Uterus (tissue), 4 donors: ENCODE measurements around the gene EXOC4. TPM values are rescaled to one million over a fixed set of nuclear protein-coding genes. Genes with fewer than 3 reads are reported as not detected.

ENCODE experiments used
- DNase-seq, 2 donors: peaks; one replicate each; pipeline ENCODE4 v3.0.0-alpha.2; 2019 to 2020
- H3K27ac ChIP-seq, 2 donors: fragments of 200-600 bp; sonication (generic); 1 replicate in 1 of 2; 2 replicates in 1 of 2; pipeline ENCODE4 v1.5.1; 2016 to 2018
- H3K27me3 ChIP-seq, 2 donors: fragments of 200-600 bp; sonication (generic); one replicate each; pipeline ENCODE4 v1.5.1; 2018 to 2019; ENCODE audit warnings: control low read depth in 1 of 2
- H3K36me3 ChIP-seq, 2 donors: fragments of 200-600 bp; sonication (generic); one replicate each; pipeline ENCODE4 v1.5.1; 2019; ENCODE audit warnings: control low read depth in 1 of 2
- H3K4me1 ChIP-seq, 2 donors: fragments of 200-600 bp; sonication (generic); one replicate each; pipeline ENCODE4 v1.5.1; 2018 to 2019; ENCODE audit warnings: control low read depth in 1 of 2
- H3K4me3 ChIP-seq, 2 donors: fragments of 200-600 bp; sonication (generic); 1 replicate in 1 of 2; 2 replicates in 1 of 2; pipeline ENCODE4 v1.5.1; 2018 to 2019; ENCODE audit warnings: mild to moderate bottlenecking in 1 of 2
- H3K9me3 ChIP-seq, 2 donors: fragments of 200-600 bp; sonication (generic); one replicate each; pipeline ENCODE4 v1.5.1; 2019; ENCODE audit warnings: control low read depth in 1 of 2
- POLR2A ChIP-seq, 2 donors: fragments of 450-650 bp; IDR thresholded peaks; one replicate each; pipeline ENCODE4 v1.6.1; 2016; ENCODE audit warnings: antibody characterized with exemption in 2 of 2, mild to moderate bottlenecking in 1 of 2, moderate library complexity in 1 of 2
- intact Hi-C: fragments of 100-400 bp; cut with DNase I; formaldehyde crosslinking; loops from one replicate; pipeline ENCODE4 v1.15.1; 2023; ENCODE audit warnings: low total_unique reads
- total RNA-seq, 4 donors: library from RNA; depleted of rRNA in 3 of 4; stranded (reverse); fragments of >200 nt in 3 of 4; gene quantifications; one replicate each; pipeline versions ENCODE4 v1.1.0 to v1.2.4, GENCODE V29; 2014 to 2023
- TF ChIP-seq, protein P1 (sequence below), 4 experiments: fragments of 200-600 bp in 2 of 4; fragments of 450-650 bp in 2 of 4; sonication (generic) in 2 of 4; IDR thresholded peaks; one replicate each; pipeline ENCODE4 v1.5.1; 2016 to 2019; ENCODE audit warnings: antibody characterized with exemption in 4 of 4, mild to moderate bottlenecking in 2 of 4, moderate library complexity in 1 of 4
- donor health status: DM: yes; HTN: yes; CAD: no.

The EXOC4 gene
- total RNA-seq, 4 donors from 2014 or later = 27.2 to 126 (median 65.4) TPM

DNA sequence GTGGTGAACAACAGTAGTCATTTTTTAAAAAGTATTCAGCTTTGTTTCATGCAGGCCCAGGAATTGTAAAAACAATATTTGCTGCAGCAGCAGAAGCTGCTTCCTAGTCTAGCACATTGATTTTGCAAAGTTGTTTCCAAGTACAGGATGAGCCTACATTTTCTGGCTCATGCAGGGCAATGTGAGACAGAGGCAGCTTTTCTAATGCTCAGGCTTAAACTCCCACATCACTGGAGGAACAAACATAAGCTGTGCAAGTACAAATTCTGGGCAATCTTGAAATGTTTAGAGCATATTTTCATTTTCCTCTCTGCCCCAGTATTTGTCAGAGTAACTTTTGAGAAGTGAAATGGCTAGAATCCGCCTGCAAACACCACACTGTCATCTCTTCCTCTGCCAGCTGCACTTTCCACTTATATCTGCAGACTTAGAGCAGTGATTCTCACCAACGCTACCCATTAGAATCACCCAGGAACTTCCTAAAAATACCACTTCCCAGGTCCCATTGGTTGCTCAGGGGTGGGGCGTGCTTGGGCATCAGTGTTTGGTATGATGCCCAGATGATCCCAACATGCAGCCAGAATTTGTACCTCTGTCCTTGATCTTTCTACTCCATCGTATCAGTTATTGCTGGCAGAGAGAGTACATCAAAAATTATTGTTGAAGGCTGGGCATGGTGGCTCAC, 570.1 kb downstream of the EXOC4 start:
- Histone ChIP-seq H3K4me1 (no peaks in the 10 kb centered on the region), H3K4me3 (no peak overlapping the region), H3K27ac (no peak overlapping the region), H3K36me3 (no peaks in the 10 kb centered on the region), H3K27me3 (no peaks in the 10 kb centered on the region), H3K9me3 (no peaks in the 10 kb centered on the region)
- intact Hi-C loops = no loop called here
- TF ChIP-seq POLR2A (IDR thresholded peaks at IDR 0.05) = no peak
- TF ChIP-seq, protein P1, sequence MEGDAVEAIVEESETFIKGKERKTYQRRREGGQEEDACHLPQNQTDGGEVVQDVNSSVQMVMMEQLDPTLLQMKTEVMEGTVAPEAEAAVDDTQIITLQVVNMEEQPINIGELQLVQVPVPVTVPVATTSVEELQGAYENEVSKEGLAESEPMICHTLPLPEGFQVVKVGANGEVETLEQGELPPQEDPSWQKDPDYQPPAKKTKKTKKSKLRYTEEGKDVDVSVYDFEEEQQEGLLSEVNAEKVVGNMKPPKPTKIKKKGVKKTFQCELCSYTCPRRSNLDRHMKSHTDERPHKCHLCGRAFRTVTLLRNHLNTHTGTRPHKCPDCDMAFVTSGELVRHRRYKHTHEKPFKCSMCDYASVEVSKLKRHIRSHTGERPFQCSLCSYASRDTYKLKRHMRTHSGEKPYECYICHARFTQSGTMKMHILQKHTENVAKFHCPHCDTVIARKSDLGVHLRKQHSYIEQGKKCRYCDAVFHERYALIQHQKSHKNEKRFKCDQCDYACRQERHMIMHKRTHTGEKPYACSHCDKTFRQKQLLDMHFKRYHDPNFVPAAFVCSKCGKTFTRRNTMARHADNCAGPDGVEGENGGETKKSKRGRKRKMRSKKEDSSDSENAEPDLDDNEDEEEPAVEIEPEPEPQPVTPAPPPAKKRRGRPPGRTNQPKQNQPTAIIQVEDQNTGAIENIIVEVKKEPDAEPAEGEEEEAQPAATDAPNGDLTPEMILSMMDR (IDR thresholded peaks at IDR 0.05) = no peak
- no peak for DNase-seq

DNA sequence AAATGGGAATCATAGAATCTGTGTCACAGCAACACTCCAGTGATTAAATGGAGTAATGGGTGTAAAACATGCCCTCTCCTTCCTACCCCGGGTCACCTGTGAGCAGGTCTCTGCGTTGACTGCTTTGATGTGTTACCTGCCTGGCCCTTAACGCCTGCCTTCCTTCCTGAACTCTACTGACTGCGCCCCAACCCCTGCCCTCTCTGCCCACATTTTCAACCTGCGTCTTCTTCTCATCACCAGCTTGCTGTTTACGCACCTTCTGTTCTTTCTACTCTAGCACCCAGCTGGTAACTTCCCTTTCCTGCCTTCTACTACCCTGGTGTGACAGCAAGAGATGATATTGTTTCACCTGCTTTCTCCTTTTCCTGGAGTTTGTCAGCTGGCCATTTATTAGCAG, 571.3 kb downstream of the EXOC4 start:
- Histone ChIP-seq H3K4me1 (no peaks in the 10 kb centered on the region), H3K36me3 (no peaks in the 10 kb centered on the region), H3K4me3 (no peak overlapping the region), H3K9me3 (no peaks in the 10 kb centered on the region), H3K27ac (no peak overlapping the region), H3K27me3 (no peaks in the 10 kb centered on the region)
- TF ChIP-seq, protein P1 (IDR thresholded peaks at IDR 0.05) = no peak
- TF ChIP-seq POLR2A (IDR thresholded peaks at IDR 0.05) = no peak
- intact Hi-C loops = no loop called here
- no peak for DNase-seq

DNA sequence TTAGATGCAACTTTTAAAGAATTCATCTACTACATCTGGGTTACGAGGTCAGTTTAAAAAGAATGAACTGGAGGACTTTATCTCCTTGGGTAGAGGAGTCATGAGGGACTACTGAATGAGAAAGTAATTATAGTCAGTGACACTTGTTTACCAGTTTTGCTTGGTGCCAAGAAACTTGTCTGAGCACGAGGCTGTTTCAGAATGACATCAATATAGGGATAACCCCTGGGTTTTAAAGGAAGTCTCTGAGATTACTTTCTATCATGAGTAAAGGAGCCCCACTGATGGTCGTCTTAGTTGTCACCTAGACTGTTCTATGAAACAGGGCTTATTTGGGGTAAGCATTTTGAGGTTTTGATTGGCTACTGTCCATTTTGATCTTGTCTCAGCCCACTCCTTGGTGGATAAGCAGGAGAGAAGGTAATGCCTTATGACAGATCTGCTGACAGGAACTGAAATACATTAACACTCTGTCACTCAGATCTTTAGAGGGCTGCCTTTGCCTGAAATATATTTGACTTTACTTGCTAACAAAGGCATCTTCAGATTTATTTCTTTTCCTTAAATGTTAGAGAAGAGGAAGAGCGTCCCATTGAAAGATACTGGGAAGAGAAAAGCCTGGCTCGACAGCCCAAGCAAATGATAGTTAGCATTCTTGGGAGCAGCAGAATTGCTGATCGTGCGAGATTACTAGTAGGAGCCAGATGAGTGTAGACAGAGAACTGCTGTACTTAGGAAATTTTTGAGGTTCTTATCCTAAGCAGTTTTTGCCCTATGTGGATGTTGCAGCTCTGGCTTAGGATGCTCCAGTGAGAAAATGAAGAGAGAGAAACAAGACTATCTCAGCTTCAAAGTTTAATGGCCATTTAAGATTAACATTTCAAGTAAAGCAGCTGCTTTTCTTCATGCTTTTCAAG, 575.1 kb downstream of the EXOC4 start:
- Histone ChIP-seq H3K4me3 (no peak overlapping the region), H3K9me3 (no peaks in the 10 kb centered on the region), H3K27me3 (no peaks in the 10 kb centered on the region), H3K36me3 (no peaks in the 10 kb centered on the region), H3K27ac (no peak overlapping the region), H3K4me1 (no peaks in the 10 kb centered on the region)
- TF ChIP-seq, protein P1 (IDR thresholded peaks at IDR 0.05) = no peak
- no peak for TF ChIP-seq POLR2A (IDR thresholded peaks at IDR 0.05)
- intact Hi-C loops = no loop called here
- DNase-seq = no peak

DNA sequence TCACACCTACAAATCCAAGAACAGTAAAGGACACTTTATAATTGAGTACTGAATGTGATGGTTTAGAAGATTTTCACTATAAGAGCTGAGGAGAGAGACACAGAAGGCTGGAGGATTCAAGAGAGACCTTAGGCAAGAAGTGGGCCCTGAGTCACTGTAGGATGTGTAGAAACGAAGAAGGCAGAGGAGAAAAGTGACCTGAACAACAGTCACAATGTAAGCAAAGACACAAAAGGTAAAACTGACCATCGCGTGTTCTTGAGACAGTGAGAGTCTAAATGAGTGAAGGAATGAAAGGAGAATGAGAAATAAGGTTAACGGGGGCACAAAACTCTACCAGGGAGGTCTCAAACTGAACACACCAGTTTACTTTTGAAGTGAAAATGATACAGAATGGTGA, 576.0 kb downstream of the EXOC4 start:
- no peak for DNase-seq
- intact Hi-C loops = no loop called here
- Histone ChIP-seq H3K9me3 (no peaks in the 10 kb centered on the region), H3K27me3 (no peaks in the 10 kb centered on the region), H3K4me1 (no peaks in the 10 kb centered on the region), H3K4me3 (no peak overlapping the region), H3K36me3 (no peaks in the 10 kb centered on the region), H3K27ac (no peak overlapping the region)
- TF ChIP-seq, protein P1 (IDR thresholded peaks at IDR 0.05) = no peak
- no peak for TF ChIP-seq POLR2A (IDR thresholded peaks at IDR 0.05)

DNA sequence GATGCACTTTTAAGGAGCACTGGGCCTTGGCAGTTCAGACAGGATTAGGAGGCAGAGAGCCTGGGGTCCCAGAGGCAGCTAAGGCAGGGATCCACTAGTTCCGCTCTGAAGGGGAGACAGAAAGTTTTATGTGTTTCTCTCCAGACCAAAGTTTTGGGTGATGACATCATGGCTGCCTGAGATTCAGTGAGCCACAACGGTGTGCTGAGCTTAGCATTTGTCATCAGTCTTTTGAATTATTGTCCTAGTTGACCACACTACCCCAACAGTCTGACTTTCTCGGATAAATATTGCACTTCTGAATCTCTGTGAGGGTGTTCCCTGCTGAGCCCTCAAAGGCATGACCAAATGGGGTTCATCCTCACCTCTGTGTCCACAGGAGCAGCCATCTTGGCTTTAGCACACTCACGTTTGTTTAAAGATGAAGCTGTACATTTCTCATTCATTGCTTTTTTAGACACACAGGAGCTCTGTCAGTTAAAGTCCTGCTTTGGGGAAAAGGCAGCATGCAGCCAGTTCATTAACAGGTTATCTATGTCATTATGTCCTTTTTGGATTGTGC, 576.5 kb downstream of the EXOC4 start:
- TF ChIP-seq, protein P1 (IDR thresholded peaks at IDR 0.05) = no peak
- no peak for TF ChIP-seq POLR2A (IDR thresholded peaks at IDR 0.05)
- Histone ChIP-seq H3K9me3 (no peaks in the 10 kb centered on the region), H3K36me3 (no peaks in the 10 kb centered on the region), H3K27me3 (no peaks in the 10 kb centered on the region), H3K4me3 (no peak overlapping the region), H3K27ac (no peak overlapping the region), H3K4me1 (no peaks in the 10 kb centered on the region)
- DNase-seq = no peak
- intact Hi-C loops = no loop called here
